Caki2 (cell line): ENCODE data around the gene LRP8. TPM values are rescaled to one million over a fixed set of nuclear protein-coding genes. Genes with fewer than 3 reads are reported as not detected.
"Not testable (repeated sequence)": the region's sequence is repeated elsewhere in the genome, so short reads cannot be mapped to it uniquely, and the experiment has no call there.

ENCODE experiments used
- DNase-seq: peaks from one replicate; pipeline ENCODE4 v3.0.0-alpha.2; 2015; ENCODE audit warnings: low read depth
- in situ Hi-C: cut with HindIII; loops from 2 replicates; pipeline ENCODE4 v1.10.0; 2016; ENCODE audit warnings: low sequenced_read_pairs, low pct_unique_long_range_greater_than_20kb, mixed read lengths
- total RNA-seq: library from RNA; depleted of rRNA; stranded (reverse); fragments of >200 nt; shearing (Covaris generic); gene quantifications from 2 replicates; pipeline ENCODE4 v1.2.3, GENCODE V29; 2014; ENCODE audit warnings: low replicate concordance

The LRP8 gene
- total RNA-seq, 1 experiment from 2014 or later = 23.9 TPM

GRCh38 chr1:53296117-53296749, 31.6 kb downstream of the LRP8 start:
- in situ Hi-C loops = no loop called here
- DNase-seq = no peak

DNA sequence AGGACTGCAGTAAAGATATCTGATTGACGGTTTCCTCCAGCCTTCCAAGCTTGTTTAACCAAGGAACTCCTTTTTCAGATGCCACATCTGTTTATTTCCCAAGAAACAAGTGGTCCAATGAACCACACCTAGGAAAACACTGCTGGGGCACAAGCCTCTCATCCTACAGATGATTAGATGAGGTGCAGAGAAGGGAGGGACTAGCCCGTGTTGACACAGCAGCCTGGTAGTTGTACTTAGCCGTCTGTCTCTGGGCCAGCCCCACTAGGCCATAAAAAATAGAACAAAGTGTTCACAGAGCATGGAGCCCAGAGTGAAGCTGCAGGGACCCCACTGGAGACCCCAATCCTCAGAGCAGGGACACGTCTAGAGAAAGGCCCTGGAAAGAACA, 32.1 kb downstream of the LRP8 start:
- DNase-seq = no peak
- in situ Hi-C loops = no loop called here

DNA sequence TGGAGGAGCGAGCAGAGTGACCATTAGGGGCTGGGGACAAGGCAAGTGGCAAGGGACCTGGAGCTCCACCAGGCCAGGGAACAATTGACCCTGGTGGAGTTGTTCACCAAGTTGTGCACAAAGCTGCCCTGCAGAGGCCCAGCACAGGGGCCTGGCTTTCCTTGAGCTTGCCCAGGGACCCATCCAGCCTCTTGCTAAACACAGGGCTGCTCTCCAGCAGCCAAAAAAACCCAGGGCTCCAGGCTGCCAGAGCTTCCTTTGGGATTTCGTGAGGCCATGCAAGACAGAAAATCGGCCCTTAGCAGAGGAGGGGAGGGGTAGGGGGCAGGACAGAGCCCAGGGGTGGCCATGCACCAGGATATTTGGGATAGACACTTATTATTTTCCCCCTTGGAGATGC, 32.6 kb downstream of the LRP8 start:
- no peak for DNase-seq
- in situ Hi-C loops = no loop called here

DNA sequence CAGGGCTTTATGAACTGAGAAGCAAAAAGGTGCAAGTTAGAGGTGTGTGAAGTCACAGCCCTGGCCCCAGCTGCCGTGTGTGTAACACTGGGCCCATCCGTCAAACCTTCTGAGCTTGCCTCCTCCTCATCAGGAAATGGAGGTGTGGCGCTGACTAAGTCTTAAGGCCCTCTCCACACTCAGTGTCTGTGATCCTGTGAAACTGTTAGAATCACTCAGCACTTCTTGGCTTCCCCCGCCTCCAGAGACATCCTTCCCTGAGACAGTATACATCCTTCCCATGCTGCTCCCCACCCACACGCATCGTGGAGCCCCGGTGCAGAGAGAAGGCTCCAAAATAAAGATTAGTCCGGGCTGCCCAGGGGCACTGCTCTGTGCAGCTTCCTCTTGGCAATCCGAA, 33.3 kb downstream of the LRP8 start:
- in situ Hi-C loops = no loop called here
- DNase-seq = peak; percentile 18

DNA sequence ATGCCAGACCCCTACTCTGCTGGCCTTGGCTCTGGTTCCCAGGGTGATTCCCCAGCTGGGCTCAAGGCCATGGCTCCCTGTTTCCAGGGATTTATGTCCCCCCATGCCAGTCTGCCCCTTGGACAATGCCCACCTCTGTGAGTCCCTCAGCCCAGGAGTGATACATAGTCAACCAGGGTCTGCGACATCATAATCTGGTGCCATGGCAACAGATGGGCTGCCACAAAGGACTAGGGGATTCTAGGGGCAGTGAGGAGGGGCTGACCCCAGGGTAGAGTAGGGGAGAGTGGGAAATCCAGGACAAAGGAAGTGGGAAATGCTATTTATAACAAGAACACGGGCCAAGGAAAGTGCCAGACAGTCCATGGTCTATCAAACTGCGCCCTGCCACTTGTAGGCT, 33.8 kb downstream of the LRP8 start:
- no peak for DNase-seq
- in situ Hi-C loops = no loop called here

GRCh38 chr1:53293123-53293522, 34.7 kb downstream of the LRP8 start:
- in situ Hi-C loops = no loop called here
- no peak for DNase-seq

DNA sequence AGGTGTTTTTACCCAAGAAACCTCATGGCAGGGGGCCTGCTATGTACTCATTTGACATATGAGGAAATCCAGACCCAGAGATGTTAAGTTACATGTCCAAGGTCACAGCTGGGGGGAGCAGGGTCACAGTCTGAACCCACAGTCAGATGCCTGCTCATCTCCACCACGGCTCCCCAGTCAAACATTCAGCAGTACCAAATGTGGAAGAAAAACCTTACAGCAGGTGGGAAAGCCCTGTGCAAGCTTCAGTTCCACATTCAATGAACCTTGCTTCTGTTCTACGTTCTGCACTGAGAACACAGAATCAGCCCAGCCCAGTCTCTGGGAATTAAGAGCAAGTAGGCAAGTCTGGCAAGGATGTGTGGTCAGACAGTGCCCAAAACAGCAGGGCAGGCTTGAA, 35.2 kb downstream of the LRP8 start:
- in situ Hi-C loops = no loop called here
- no peak for DNase-seq

DNA sequence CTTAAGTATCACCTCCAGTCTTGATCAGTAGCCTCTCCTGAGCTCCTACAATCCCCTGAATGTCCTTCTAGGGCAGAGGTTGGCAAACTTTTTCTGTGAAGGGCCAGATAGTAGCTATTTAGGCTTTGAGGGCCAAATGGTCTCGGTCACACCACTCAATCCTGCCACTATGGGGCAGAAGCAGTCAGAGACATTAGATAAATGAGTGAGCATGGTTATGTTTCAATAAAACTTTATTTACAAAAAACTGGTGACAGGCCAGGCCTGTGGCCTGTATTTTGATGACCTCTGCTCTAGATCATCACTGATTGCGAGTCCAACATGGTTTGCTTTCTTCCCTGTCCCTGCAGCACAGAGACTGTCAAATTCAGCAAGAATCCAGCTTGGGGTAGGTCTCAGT, 36.3 kb downstream of the LRP8 start:
- in situ Hi-C loops = no loop called here
- DNase-seq = no peak

GRCh38 chr1:53288790-53289429, 39.0 kb downstream of the LRP8 start:
- no peak for DNase-seq
- in situ Hi-C loops = no loop called here

GRCh38 chr1:53288002-53288789, 39.7 kb downstream of the LRP8 start:
- DNase-seq = no peak
- in situ Hi-C loops = no loop called here

- in situ Hi-C loops = no loop called here
- DNase-seq = no peak
These were observed 40.9 kb downstream of the LRP8 start for GRCh38 chr1:53286955-53287354.

GRCh38 chr1:53285969-53286760, 41.7 kb downstream of the LRP8 start:
- in situ Hi-C loops = no loop called here
- DNase-seq = no peak

- in situ Hi-C loops = no loop called here
- DNase-seq = no peak
These were observed 42.3 kb downstream of the LRP8 start for GRCh38 chr1:53285546-53285945.

GRCh38 chr1:53284224-53285020, 43.4 kb downstream of the LRP8 start:
- in situ Hi-C loops = no loop called here

DNA sequence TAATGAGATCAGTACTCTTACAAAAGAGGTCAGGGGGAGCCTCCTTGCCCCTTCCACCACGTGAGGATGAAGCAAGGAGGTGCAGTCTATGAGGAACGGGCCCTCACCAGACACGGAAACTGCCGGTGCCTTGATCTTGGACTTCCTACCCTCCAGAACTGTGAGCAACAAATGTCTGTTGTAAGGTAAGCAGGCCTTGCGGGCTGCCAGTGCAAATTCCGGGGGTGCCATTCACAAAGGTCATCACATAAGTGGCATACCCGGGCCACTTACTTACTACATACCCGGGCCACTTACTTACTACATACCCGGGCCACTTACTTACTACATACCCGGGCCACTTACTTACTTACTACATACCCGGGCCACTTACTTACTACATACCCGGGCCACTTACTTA, 44.7 kb downstream of the LRP8 start:
- in situ Hi-C loops, DNase-seq: not testable (repeated sequence)

More at GRCh38 chr1:53284224-53285020, 43.4 kb downstream of the LRP8 start:
- DNase-seq = no peak

- DNase-seq = no peak
- in situ Hi-C loops = no loop called here
These were observed 46.7 kb downstream of the LRP8 start for GRCh38 chr1:53281133-53281532.

DNA sequence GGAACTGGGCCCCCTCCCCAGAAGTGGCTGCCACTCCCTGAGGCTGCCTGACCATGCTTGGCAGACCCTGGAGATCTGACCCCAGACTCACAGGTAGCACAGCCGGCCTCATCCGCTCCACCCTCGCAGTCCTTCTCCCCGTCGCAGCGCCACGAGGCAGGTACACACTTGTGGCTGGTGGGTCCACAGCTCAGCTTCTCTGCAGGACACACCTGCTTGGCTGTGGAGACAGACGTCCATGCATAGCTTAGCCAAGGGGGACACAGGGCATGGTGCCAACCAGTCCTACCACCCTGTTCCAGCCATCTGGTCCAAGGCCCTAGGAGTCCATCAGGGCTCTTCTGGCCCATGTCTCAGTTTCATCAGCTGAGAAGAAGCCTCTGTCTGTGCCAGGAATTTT, 47.4 kb downstream of the LRP8 start:
- in situ Hi-C loops = no loop called here
- no peak for DNase-seq
